CD4-positive, alpha-beta T cell treated with Interleukin-17A for 1 hour (primary cell): Measurements from ENCODE around the gene COL9A2.
"Not testable (repeated sequence)": the region's sequence is repeated elsewhere in the genome, so short reads cannot be mapped to it uniquely, and the experiment has no call there.

Experiments used
- DNase-seq: peaks from one replicate; pipeline ENCODE4 v3.0.0-alpha.2; 2020

The COL9A2 gene

DNA sequence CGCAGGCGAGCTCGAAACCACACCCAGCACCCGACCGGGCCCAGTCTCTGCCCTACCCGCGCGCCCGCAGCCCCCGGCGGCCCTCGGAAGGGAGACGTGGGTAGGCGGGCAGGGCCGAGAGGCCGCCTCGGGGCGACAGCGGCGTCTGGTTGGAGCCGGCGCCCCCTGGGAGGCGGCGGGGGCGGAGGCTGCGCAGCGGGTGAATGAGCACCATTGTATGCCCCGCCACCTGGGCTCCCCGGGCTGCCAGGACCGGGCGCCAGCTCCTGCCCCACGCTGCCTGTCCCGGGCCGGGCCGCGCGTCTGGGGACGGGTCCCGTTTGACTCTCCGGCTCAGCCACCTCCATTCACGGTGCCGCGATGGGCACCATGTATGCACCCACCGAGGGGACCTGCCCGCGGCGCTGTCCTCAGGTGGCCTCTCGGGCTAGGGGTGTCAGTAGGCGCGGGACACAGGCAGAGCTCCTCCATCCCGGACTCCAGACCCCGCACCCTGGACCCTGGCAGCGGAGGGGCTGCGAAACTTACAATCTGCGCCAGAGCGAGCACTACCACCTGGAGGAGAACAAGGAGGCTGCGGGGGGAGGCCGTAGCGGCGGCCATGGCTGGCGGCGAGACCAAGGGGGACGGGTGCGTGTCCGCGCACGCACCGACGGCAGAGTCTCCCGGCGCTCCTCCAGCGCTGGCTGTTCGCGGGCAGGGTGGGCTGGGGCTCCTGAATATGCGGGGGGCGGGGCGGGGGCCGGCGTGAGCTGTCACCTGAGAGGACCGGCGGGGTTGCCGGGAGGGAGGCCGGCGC, at the start of gene COL9A2:
TSS of gene COL9A2 (minus strand) at position 692 of the 799 bp plus-strand sequence. CDS start at position 603, 89 bp downstream.
- peak; percentile 68 for DNase-seq

- no peak for DNase-seq
Observed at GRCh38 chr1:40363721-40364120, 46.6 kb upstream of the COL9A2 start.

DNA sequence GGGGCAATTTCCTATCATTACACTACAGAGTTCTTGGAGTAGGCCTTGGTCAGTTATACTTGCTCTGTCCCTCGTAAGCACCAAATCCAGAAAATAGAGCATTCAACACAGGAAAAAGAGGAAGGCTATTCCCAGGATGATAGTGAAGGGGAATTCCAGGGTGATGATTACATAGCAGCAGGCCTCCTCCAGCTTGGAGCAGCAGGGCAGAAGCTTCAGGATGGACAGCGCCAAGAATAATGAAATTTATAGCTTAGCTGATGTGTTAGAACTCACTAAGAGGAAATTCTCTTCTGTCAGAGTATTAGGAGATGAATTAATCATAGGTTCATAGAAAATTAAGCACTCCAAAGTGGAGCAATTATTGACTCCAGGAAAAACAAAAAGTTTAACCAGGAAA, 45.6 kb upstream of the COL9A2 start:
- no peak for DNase-seq

DNA sequence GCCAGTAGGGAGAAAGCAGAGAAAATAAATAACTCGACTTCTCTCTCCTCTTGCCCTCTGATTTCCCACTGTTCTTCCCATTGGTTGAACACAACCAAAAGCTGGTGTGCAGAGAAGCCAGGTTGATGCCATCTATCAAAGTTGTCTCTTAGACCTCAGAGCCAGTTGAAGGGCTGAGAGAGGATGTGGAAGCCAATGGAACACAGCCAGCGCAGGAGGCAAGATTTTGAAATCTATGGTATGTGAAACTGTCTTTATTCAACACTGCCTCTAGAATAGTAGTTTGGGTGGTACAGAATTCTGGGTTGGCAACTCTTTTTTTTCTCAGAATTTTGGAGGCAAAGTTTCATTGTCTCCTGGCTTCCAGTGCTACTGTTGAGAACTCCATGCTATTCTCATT, 45.1 kb upstream of the COL9A2 start:
- DNase-seq, result no peak

DNA sequence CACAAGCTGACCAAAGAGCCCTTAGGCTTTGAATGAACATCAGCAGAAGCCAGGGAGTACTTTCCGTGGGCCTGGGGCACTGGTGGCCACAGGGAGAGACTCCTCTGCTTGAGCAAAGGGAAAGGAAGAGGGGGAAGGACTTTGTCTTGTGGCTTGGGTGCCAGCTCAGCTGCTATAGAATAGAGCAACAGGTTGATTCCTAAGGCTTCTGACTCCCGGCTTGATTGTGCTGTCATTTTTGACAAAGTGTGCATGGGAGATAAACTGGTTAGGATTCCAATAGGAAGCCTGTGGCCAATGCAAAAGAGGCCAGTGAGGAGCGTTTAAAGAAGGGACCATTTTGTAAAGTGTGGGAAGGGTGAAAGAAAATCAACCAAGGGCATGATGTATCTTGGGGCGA, 44.6 kb upstream of the COL9A2 start:
- no peak for DNase-seq

- DNase-seq, result no peak
Observed at GRCh38 chr1:40361201-40361600, 44.1 kb upstream of the COL9A2 start.

DNA sequence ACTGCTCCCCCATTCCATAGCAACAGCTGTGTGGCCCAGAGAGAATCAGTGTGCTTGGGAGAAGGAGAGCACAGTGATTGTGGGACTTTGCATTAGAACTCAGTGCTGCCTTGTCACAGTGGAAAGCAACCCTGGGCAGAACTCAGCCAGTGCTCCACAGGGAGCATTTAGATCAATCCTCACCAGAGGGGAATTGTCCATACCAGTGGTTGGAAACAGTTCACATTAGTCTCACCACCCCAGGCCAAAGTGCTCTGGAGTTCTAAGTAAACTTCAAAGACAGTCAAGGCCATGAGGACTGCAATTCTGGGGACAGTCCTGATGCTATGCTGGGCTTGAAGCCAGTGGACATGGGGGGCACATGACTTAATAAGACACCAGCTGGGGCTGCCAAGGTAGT, 43.5 kb upstream of the COL9A2 start:
- DNase-seq, result no peak

- DNase-seq, result no peak
Observed at GRCh38 chr1:40357625-40358024, 40.5 kb upstream of the COL9A2 start.

- DNase-seq, result no peak
Observed at GRCh38 chr1:40353082-40353481, 36.0 kb upstream of the COL9A2 start.

DNA sequence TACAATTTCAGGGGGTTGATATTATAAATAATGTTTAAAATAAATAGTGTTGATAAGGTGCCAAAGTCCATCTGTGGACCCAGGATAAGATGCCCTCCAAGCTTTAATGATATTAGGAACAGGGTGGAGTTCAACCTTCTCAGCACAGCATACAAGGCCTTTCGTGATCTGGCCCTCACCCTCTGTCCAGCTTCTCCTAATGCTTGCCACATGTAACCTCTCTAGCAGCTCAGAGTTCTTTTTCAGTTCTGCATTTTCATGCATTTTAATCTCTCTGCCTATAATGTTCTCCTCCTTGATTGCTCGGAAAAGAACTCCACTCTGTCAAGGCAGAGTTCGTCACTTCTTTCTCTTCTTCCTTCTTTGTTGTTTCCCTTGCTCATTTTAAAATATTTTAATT, 35.0 kb upstream of the COL9A2 start:
- DNase-seq, result no peak

- no peak for DNase-seq
Observed at GRCh38 chr1:40351124-40351523, 34.0 kb upstream of the COL9A2 start.

GRCh38 chr1:40350391-40350790, 33.3 kb upstream of the COL9A2 start:
- DNase-seq, result no peak

GRCh38 chr1:40344597-40344996, 27.5 kb upstream of the COL9A2 start:
- peak; percentile 28 for DNase-seq

DNA sequence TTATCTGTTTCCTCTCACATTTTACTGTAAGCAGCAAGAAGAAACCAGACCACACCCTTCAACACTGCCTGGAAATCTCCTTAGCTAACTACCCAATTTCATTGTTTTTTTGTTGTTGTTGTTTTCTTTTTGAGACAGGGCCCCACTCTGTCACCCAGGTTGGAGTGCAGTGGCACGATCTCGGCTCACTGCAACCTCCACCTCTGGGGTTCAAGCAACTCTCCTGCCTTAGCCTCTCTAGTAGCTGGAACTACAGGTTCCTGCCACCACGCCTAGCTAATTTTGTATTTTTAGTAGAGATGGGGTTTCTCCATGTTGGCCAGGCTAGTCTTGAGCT, 25.3 kb upstream of the COL9A2 start:
- not testable (repeated sequence) for DNase-seq

- DNase-seq, result no peak
Observed at GRCh38 chr1:40341491-40342380, 24.6 kb upstream of the COL9A2 start.

DNA sequence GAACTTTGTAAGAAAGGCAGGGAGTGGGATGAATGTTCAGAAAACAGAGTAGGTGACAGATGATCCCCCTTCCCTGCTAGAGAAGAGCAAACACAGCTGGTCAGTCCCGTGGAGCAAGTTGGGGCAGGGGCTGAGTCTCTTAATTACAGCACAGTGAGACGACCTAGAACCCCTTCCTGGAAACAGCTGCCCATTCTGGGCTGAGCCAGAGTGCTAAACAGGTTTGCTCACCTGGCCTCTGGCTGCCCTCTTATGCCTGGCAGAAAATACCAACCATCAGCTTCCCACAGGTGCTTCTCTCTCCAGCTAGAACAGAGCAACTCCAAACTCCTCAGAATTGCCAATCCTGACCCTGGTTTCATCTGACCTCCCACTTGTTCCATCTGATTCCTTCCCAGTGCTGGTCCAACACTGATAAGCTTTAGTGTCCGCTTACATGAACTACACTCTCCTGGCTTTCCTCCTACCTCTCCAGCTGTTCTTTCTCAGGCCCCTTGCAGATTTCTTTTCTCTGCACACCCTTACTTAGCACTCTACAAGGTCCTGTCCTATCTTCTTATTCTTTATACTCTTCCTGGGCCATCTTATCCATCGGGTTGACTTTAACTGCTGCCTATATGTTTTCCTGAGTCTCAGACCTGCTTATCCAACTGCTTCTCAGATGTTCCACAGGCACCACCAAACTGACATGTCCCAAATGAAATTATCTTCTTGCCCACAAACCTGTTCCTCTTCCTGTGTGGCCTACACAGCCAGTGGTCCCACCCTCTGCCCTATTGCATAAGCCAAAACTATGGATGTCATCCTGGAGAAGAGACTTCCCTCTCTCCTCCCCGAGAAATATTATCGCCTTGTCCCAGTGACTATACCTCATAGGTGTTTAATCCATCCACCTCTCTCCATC, 22.6 kb upstream of the COL9A2 start:
- no peak for DNase-seq

DNA sequence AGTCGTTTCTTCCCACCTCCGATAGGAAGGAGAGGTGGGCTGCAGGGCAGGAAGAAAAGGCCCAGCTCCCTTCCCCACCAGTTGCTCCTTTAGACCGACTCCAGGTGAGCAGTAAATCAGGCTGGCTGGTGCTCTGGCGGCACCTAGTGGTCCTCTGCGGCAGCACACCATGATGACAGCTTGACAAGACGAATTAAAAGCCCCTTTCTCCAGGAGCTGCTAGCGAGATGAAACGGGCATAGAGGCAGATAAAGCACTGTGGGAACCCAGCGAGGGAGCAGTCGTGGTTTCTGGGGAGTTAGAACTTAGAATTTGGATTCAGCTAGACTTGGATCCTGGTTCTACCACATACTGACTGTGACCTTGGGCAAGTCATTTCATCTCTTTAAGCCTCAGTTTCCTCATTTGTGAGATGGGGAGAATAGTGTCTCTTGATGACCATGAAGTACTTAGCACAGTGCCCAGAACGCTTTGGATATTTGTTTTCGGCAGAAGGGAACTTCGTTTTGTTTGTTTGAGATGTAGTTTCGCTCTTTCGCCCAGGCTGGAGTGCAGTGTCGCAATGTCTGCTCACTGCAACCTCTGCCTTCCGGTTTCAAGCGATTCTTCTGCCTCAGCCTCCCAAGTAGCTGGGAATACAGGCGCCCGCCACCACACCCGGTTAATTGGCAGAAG, 21.8 kb upstream of the COL9A2 start:
- peak; percentile 93 for DNase-seq

DNA sequence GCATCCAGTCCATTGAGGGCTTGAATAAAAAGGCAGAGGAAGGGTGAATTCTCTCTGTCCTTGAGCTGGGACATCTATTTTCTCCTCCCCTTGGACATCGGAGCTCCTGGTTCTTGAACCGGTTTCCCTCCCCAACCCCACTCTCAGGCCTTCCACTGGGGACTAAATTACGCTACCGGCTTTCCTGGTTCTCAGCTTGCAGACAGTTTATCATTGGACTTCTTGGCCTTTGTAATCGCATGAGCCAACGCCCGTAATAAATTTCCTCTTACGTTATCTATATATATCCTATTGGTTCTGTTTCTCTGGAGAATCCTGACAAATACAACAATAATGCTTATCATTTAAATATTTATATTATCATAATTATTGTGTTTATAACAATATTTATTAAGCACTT, 20.4 kb upstream of the COL9A2 start:
- no peak for DNase-seq

DNA sequence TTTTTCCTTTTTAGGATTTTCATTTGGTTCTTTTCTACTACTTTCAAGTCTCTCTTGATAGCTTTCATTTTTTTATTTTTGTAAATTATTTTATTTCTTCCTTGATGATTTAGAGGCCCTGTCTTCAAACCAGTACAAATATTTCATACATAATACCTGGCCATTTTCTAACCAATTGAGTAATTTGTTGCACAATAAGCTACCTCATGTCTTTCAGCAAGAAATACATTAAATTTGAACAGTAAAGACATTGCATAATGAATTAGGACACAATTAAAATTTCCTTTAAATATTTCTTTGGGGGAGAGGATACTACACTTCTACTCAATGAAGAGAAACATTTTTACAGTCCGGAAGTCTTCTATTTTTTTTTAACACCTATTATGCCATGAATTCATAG, 15.6 kb upstream of the COL9A2 start:
- DNase-seq, result no peak

GRCh38 chr1:40331403-40331802, 14.3 kb upstream of the COL9A2 start:
- DNase-seq, result not testable (repeated sequence)

DNA sequence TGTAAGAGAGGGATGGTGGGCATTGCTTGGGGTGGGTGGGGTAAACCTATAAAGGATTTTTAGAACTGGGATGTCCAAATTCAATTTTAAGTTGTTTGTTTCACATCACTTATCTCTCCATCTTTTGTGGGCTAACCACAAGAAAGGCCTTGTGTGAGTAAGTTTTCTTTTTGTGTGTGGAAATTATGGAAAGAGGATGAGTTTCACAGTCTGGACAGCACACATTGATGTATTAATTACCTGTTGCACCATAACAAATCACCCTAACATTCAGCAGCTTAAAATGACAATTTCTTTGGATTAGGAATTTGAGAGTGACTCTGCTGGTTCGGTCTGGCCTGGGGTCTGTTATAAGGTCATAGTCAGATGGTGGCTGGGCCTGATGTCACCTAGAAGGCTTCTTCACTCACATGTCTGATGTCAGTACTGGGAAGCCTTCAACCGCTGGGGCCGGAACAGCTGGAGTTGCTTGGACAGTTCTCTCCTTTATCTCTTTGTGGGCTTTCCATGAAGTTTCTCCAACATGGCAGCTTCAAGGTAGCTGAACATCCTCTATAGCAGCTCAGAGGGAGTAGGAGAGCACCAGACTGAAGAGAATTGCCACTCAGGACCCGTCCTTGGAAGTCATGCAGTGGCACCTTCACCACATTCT, 2.0 kb upstream of the COL9A2 start:
- no peak for DNase-seq

DNA sequence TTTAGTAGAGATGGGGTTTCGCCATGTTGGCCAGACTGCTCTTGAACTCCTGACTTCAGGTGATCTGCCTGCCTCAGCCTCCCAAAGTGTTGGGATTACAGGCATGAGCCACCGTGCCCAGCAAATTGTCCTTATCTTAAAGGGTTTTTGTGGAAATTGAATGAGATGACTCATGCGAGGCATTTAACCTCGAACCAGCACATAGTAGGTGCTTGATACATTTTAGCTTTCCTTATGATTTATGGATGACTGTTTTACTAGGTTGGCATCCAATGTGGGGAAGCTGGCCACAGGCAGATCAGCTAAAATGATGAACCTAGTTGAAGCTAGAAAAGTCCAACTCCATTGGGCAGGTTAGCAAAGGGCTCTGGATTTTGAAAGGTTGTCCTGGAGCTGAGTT, 1.4 kb upstream of the COL9A2 start:
- DNase-seq, result no peak
